Stimulated activated CD8-positive, alpha-beta memory T cell treated with anti-CD3 and anti-CD28 coated beads, Interleukin-7, amount 100 ng/mL, for 48 hours (primary cell): ENCODE results near the gene LAMA1.
"Not testable (repeated sequence)": the region's sequence is repeated elsewhere in the genome, so short reads cannot be mapped to it uniquely, and the experiment has no call there.

ENCODE experiments used
- DNase-seq, 2 donors: peaks; one replicate each; pipeline ENCODE4 v3.0.0-alpha.2; 2020; ENCODE audit warnings: low read depth in 1 of 2; ENCODE audit errors: extremely low read depth in 1 of 2

The LAMA1 gene

GRCh38 chr18:6955304-6955703 lies 162.3 kb downstream of the LAMA1 start:
- DNase-seq: no peak

- DNase-seq: no peak
Observed at GRCh38 chr18:6954501-6954900, 163.1 kb downstream of the LAMA1 start.

- no peak for DNase-seq
Observed at GRCh38 chr18:6951336-6952090, 166.1 kb downstream of the LAMA1 start.

- no peak for DNase-seq
Observed at GRCh38 chr18:6950641-6951040, 167.0 kb downstream of the LAMA1 start.

GRCh38 chr18:6949800-6950586 lies 167.6 kb downstream of the LAMA1 start:
- DNase-seq: no peak

- no peak for DNase-seq
Observed at GRCh38 chr18:6948281-6949055, 169.1 kb downstream of the LAMA1 start.

GRCh38 chr18:6947338-6948030 lies 170.1 kb downstream of the LAMA1 start:
- DNase-seq: no peak

GRCh38 chr18:6943143-6943542 lies 174.5 kb downstream of the LAMA1 start:
- DNase-seq: no peak

GRCh38 chr18:6942742-6943141 lies 174.9 kb downstream of the LAMA1 start:
- no peak for DNase-seq

- no peak for DNase-seq
Observed at GRCh38 chr18:6941996-6942395, 175.6 kb downstream of the LAMA1 start.

GRCh38 chr18:6940451-6940850 lies 177.1 kb downstream of the LAMA1 start:
- no peak for DNase-seq

GRCh38 chr18:6939972-6940371 lies 177.6 kb downstream of the LAMA1 start:
- no peak for DNase-seq

GRCh38 chr18:6938403-6938802 lies 179.2 kb downstream of the LAMA1 start:
- not testable (repeated sequence) for DNase-seq

GRCh38 chr18:6938003-6938402 lies 179.6 kb downstream of the LAMA1 start:
- DNase-seq: no peak

GRCh38 chr18:6934859-6935258 lies 182.7 kb downstream of the LAMA1 start:
- no peak for DNase-seq

GRCh38 chr18:6929370-6930102 lies 188.1 kb downstream of the LAMA1 start:
- DNase-seq: no peak

- no peak for DNase-seq
Observed at GRCh38 chr18:6928359-6928758, 189.2 kb downstream of the LAMA1 start.

- DNase-seq: no peak
Observed at GRCh38 chr18:6927153-6927552, 190.4 kb downstream of the LAMA1 start.

GRCh38 chr18:6923220-6923619 lies 194.4 kb downstream of the LAMA1 start:
- no peak for DNase-seq

GRCh38 chr18:6921571-6921970 lies 196.0 kb downstream of the LAMA1 start:
- DNase-seq: no peak
